Osteoblast (primary cell): ENCODE data around the gene FAM124A. TPM values are rescaled to one million over a fixed set of nuclear protein-coding genes. Genes with fewer than 3 reads are reported as not detected.
A peak's percentile ranks its signal among the peaks of the same experiment; 100 is the strongest.

Experiments
- DNase-seq: peaks from one replicate; pipeline ENCODE4 v3.0.0; 2011; ENCODE audit warnings: low spot score, mixed read lengths; ENCODE audit not compliant: insufficient read length; ENCODE audit errors: missing footprints
- H2AFZ ChIP-seq: 2 replicates; pipeline ENCODE4 v1.6.0; 2011; ENCODE audit warnings: mild to moderate bottlenecking, low read length
- H3K27ac ChIP-seq: 2 replicates; pipeline ENCODE4 v1.5.1; 2011; ENCODE audit warnings: mild to moderate bottlenecking, low read depth, low read length, moderate library complexity
- H3K27me3 ChIP-seq: 2 replicates; pipeline ENCODE4 v1.6.0; 2012; ENCODE audit warnings: mild to moderate bottlenecking, control low read depth, inconsistent platforms, low read length, moderate library complexity; ENCODE audit not compliant: insufficient read depth
- H3K36me3 ChIP-seq: 2 replicates; pipeline ENCODE4 v1.5.1; 2011; ENCODE audit warnings: mild to moderate bottlenecking, low read length, control low read depth, moderate library complexity; ENCODE audit not compliant: insufficient read depth
- H3K4me1 ChIP-seq: 2 replicates; pipeline ENCODE4 v1.5.1; 2011; ENCODE audit warnings: mild to moderate bottlenecking, low read length, control low read depth, moderate library complexity; ENCODE audit not compliant: insufficient read depth
- H3K4me2 ChIP-seq: 2 replicates; pipeline ENCODE4 v1.6.0; 2011; ENCODE audit warnings: mild to moderate bottlenecking, low read length; ENCODE audit not compliant: insufficient read depth
- H3K4me3 ChIP-seq: fragments of 200-600 bp; sonication (generic); 3 replicates; pipeline ENCODE4 v1.5.1; 2012; ENCODE audit warnings: mild to moderate bottlenecking, low read length, inconsistent platforms; ENCODE audit not compliant: insufficient read depth
- H3K79me2 ChIP-seq: 2 replicates; pipeline ENCODE4 v1.6.0; 2012; ENCODE audit warnings: mild to moderate bottlenecking, low read length, control low read depth, inconsistent platforms; ENCODE audit not compliant: insufficient read depth
- H3K9me3 ChIP-seq: 2 replicates; pipeline ENCODE4 v1.5.1; 2011; ENCODE audit warnings: low read depth, low read length, control low read depth
- H4K20me1 ChIP-seq: 2 replicates; pipeline ENCODE4 v1.6.0; 2012; ENCODE audit warnings: mild to moderate bottlenecking, low read length, control low read depth; ENCODE audit not compliant: insufficient read depth
- CTCF ChIP-seq: IDR thresholded peaks from 2 replicates; pipeline ENCODE4 v1.5.1; 2011; ENCODE audit warnings: mild to moderate bottlenecking, low read depth, low read length, moderate library complexity; ENCODE audit errors: extremely low read depth
- total RNA-seq: library from RNA; depleted of rRNA; stranded (reverse); fragments of >200 nt; gene quantifications from 2 replicates; pipeline ENCODE4 v1.2.3, GENCODE V29; 2012

FAM124A gene
- total RNA-seq, 1 donor, result 1.1 TPM

DNA sequence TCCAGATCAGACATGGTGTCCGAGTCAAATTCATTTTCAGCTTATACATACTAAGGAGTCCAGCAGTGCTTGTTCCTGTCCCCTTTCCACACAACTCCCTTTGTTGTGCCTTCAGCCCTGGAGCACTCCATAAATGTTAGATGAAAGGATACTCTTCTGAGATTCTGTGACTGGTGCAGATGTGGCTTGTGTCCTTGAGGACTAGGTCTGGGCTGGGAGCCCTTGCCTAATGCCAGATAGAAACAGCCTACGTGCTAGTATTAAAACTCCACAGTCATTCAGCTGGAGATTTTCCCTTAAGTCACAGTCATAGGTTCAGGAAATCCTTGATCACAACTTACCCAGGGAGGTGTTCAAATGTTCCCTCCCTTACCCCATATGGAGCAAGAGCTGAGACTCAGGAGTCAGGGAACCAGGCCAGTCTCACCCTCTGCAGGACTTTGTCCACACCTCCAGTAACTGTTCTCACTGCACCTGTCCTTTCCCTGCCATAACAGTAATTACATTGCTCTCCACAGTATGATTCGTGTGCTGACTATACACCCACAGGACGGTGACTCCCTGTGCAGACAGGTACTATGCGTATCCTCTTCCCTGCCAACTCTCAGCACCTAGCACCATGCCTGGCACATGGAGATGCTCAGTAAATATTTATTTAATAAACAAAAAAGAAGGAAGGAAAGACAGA lies 101.8 kb downstream of the FAM124A start:
- DNase-seq, result no peak
- Histone ChIP-seq H3K79me2 (no peaks in the 10 kb centered on the region), H3K27me3 (no peaks in the 10 kb centered on the region), H2AFZ (no peak overlapping the region), H3K27ac (no peak overlapping the region), H3K4me2 (no peak overlapping the region), H3K4me3 (no peak overlapping the region), H3K36me3 (no peaks in the 10 kb centered on the region), H3K9me3 (no peaks in the 10 kb centered on the region), H4K20me1 (no peaks in the 10 kb centered on the region), H3K4me1 (peaks cover 8% of the 10 kb centered on the region)
- no peak for TF ChIP-seq CTCF

DNA sequence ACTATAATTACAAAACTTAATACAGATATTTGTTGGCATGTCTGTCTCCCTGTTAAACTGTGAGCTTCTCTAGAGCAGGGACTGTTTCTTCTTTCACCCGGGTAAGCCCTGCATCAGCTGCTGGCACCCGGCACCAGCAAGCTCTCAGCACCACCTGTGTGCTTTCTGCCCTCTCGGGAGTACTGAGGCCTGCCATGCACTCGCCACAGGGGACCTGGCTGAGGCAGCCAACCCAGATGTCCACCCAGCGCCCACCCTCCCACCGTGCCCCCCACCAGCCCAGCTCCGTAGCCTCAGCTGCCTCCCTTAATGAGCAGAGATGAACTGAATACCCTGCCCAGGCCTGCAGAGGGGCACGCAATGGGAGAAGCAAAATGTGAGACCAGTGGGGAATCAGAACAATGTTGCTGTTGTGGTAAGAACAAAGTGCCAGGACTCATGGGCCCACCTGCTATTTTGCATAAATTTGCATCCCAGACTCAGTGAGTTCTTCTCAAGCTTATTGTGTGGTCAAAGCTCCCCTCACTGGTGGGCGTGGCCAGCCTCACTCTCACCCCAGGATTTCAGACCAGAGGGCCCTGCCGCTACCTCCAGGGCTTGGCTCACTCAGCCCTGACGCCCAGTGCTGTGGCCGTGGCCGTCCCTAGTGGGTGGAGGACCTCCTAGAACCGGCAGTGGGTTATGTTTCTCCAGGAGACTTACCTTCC lies 102.7 kb downstream of the FAM124A start:
- TF ChIP-seq CTCF, result no peak

DNA sequence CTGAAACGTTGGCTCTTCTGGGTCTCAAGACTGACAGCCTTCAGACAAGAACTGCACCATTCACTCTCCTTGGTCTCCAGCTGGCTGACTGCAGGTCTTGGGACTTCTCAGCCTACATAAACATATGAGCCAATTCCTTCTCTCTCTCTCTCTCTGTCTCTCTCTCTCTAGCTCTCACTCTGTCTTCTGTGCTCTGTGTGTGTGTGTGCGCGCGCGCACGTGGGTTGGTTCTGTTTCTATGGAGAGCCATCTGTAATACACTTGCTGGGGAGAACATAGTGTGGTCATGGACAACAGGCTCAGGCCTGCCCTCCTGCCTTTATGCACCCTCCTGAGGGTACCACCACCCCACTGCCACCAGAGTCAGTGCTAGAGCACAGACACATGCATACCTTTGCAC lies 103.6 kb downstream of the FAM124A start:
- TF ChIP-seq CTCF, result no peak
- H3K27me3 ChIP-seq, result no peaks in the 10 kb centered on the region
- H2AFZ ChIP-seq, result no peak overlapping the region
- no peak overlapping the region for H3K4me3 ChIP-seq
- no peaks in the 10 kb centered on the region for H3K79me2 ChIP-seq
- H4K20me1 ChIP-seq, result no peaks in the 10 kb centered on the region
- peaks cover 17% of the 10 kb centered on the region for H3K4me1 ChIP-seq
- H3K27ac ChIP-seq, result no peak overlapping the region
- no peaks in the 10 kb centered on the region for H3K9me3 ChIP-seq
- no peak overlapping the region for H3K4me2 ChIP-seq
- no peak for DNase-seq
- no peaks in the 10 kb centered on the region for H3K36me3 ChIP-seq

More for the DNA sequence above, 102.7 kb downstream of the FAM124A start:
- no peak overlapping the region for H3K4me3 ChIP-seq
- H3K4me2 ChIP-seq, result no peak overlapping the region
- H3K27me3 ChIP-seq, result no peaks in the 10 kb centered on the region
- H3K36me3 ChIP-seq, result no peaks in the 10 kb centered on the region
- H3K79me2 ChIP-seq, result no peaks in the 10 kb centered on the region
- DNase-seq, result no peak
- H3K4me1 ChIP-seq, result peaks cover 8% of the 10 kb centered on the region
- H3K9me3 ChIP-seq, result no peaks in the 10 kb centered on the region
- no peaks in the 10 kb centered on the region for H4K20me1 ChIP-seq
- H3K27ac ChIP-seq, result no peak overlapping the region
- H2AFZ ChIP-seq, result no peak overlapping the region

DNA sequence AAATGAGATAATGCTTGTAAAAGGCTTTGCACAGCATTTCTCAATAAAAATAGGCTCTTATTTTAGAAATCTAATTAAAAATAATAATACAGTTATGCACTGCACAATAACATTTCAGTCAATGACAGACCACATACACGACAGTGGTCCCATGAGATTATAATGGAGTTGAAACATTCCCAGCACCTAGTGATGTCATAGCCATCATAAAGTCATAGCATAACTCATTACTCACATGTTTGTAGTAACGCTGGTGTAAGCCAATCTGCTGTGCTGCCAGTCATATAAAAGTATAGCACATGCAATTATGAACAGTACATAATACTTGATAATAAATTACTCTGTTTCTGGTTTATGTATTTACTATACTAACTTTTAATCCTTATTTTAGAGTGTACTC lies 104.6 kb downstream of the FAM124A start:
- H3K79me2 ChIP-seq, result no peaks in the 10 kb centered on the region
- no peak overlapping the region for H3K4me3 ChIP-seq
- H3K4me2 ChIP-seq, result no peak overlapping the region
- no peaks in the 10 kb centered on the region for H4K20me1 ChIP-seq
- H2AFZ ChIP-seq, result no peak overlapping the region
- H3K9me3 ChIP-seq, result no peaks in the 10 kb centered on the region
- no peaks in the 10 kb centered on the region for H3K36me3 ChIP-seq
- no peak for DNase-seq
- peaks cover 22% of the 10 kb centered on the region for H3K4me1 ChIP-seq
- TF ChIP-seq CTCF, result no peak
- no peaks in the 10 kb centered on the region for H3K27me3 ChIP-seq
- peak overlapping the region; percentile 24 for H3K27ac ChIP-seq
